Lower lobe of right lung (tissue), 2 donors: Measurements from ENCODE around the gene CCDC178. TPM values are rescaled to one million over a fixed set of nuclear protein-coding genes. Genes with fewer than 3 reads are reported as not detected.

ENCODE experiments used
- ATAC-seq, 2 donors: fragments of 200-7000 bp; cut with Tn5 transposase; one replicate each; pipeline ENCODE4 v1.9.1; 2020 to 2022; ENCODE audit warnings: mild to moderate bottlenecking in 2 of 2, moderate library complexity in 2 of 2
- DNase-seq: peaks from one replicate; pipeline ENCODE4 v3.0.0-alpha.2; 2020
- H3K27ac ChIP-seq: fragments of 200-600 bp; one replicate; pipeline ENCODE4 v1.8.0; 2022
- H3K27me3 ChIP-seq: fragments of 200-600 bp; one replicate; pipeline ENCODE4 v1.8.0; 2022; ENCODE audit warnings: low read depth
- H3K36me3 ChIP-seq: fragments of 200-600 bp; one replicate; pipeline ENCODE4 v1.8.0; 2022; ENCODE audit warnings: mild to moderate bottlenecking
- H3K4me1 ChIP-seq: fragments of 200-600 bp; one replicate; pipeline ENCODE4 v1.8.0; 2022
- H3K4me3 ChIP-seq: fragments of 200-600 bp; one replicate; pipeline ENCODE4 v1.8.0; 2022; ENCODE audit warnings: mild to moderate bottlenecking
- H3K9me3 ChIP-seq: fragments of 200-600 bp; one replicate; pipeline ENCODE4 v1.8.0; 2022
- intact Hi-C: fragments of 100-400 bp; cut with DNase I; formaldehyde crosslinking; loops from one replicate; pipeline ENCODE4 v1.11.0; 2022
- total RNA-seq: library from RNA; stranded (reverse); fragmentation: NEBNext Ultra II Directional; extraction: Animal tissue kit (Norgen Biotek cat#: 25700); gene quantifications from one replicate; pipeline ENCODE4 v1.2.1, GENCODE V29; 2021
- TF ChIP-seq, protein P1 (sequence below): fragments of 200-600 bp; IDR thresholded peaks from one replicate; pipeline ENCODE4 v1.8.0; 2022; ENCODE audit warnings: antibody characterized with exemption, mild to moderate bottlenecking
- donor health status: DM: no; HTN: yes; CAD: no; lungs with severe emphysema.

CCDC178 gene
- total RNA-seq, 1 donor from 2014 or later = not detected

DNA sequence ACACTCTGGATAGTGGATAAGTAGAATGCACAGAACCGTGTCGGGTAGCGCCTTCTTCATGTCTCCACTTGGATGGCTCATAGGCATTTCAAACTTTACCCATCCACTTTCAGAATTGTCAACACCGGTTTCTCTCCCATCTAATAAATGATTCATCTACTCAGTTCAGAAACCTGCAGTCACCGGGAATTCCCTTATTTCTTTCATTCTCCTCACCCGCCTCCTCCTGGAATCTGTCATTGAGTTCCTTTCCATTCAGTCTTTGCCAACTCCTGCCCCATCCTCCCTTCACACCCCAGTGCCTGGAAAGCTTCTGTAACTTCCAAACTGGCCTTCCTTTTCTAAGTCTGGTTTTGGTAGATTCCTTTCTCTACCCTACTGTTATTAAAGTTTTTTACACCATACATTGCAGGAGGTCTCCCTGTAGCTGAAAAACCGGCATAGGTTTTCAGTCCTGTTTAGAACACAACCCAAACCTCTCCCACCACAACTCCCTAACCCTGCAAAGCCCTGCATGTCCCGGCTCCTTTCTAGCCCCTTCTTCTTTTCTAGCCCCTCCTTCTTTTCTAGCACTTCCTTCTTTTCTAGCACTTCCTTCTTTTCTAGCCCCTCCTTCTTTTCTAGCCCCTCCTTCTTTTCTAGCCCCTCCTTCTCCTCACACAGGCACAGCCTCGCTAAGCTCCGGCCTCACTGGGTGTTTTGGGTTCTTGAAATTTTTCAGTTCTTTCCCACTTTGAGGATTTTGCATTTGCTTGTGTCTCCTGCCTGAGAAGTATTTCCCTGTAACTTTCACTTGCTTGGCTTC is 533.8 kb downstream of the CCDC178 start:
- H3K27ac ChIP-seq = no peak overlapping the region
- DNase-seq = no peak
- H3K9me3 ChIP-seq = no peaks in the 10 kb centered on the region
- H3K36me3 ChIP-seq = no peaks in the 10 kb centered on the region
- intact Hi-C loops = no loop called here
- TF ChIP-seq, protein P1, sequence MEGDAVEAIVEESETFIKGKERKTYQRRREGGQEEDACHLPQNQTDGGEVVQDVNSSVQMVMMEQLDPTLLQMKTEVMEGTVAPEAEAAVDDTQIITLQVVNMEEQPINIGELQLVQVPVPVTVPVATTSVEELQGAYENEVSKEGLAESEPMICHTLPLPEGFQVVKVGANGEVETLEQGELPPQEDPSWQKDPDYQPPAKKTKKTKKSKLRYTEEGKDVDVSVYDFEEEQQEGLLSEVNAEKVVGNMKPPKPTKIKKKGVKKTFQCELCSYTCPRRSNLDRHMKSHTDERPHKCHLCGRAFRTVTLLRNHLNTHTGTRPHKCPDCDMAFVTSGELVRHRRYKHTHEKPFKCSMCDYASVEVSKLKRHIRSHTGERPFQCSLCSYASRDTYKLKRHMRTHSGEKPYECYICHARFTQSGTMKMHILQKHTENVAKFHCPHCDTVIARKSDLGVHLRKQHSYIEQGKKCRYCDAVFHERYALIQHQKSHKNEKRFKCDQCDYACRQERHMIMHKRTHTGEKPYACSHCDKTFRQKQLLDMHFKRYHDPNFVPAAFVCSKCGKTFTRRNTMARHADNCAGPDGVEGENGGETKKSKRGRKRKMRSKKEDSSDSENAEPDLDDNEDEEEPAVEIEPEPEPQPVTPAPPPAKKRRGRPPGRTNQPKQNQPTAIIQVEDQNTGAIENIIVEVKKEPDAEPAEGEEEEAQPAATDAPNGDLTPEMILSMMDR = no peak
- no peak overlapping the region for H3K4me3 ChIP-seq
- H3K27me3 ChIP-seq = no peaks in the 10 kb centered on the region
- H3K4me1 ChIP-seq = no peaks in the 10 kb centered on the region
- no peak for ATAC-seq

DNA sequence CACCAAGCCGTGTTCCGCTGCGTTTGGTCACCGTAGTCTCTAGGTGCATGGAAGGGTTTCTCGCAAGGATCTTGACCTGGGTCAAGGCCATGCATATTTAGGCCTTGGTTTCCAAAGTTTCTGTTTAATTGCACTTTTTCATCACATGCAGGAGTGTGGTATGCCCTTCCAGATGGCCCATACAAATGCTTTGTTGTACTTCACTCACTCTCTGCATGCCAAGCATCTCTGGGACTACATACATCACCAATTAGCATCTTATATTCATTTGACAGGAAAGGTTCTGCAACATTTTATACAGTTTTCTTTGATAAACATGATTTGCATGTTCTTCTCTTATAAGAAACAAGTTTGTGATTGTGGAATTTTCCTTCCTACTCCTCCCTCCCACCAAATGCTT is 534.9 kb downstream of the CCDC178 start:
- no peak for DNase-seq
- Histone ChIP-seq H3K27ac (no peak overlapping the region), H3K4me3 (no peak overlapping the region), H3K27me3 (no peaks in the 10 kb centered on the region), H3K36me3 (no peaks in the 10 kb centered on the region), H3K9me3 (no peaks in the 10 kb centered on the region), H3K4me1 (no peaks in the 10 kb centered on the region)
- TF ChIP-seq, protein P1 = no peak
- ATAC-seq = no peak
- intact Hi-C loops = no loop called here

DNA sequence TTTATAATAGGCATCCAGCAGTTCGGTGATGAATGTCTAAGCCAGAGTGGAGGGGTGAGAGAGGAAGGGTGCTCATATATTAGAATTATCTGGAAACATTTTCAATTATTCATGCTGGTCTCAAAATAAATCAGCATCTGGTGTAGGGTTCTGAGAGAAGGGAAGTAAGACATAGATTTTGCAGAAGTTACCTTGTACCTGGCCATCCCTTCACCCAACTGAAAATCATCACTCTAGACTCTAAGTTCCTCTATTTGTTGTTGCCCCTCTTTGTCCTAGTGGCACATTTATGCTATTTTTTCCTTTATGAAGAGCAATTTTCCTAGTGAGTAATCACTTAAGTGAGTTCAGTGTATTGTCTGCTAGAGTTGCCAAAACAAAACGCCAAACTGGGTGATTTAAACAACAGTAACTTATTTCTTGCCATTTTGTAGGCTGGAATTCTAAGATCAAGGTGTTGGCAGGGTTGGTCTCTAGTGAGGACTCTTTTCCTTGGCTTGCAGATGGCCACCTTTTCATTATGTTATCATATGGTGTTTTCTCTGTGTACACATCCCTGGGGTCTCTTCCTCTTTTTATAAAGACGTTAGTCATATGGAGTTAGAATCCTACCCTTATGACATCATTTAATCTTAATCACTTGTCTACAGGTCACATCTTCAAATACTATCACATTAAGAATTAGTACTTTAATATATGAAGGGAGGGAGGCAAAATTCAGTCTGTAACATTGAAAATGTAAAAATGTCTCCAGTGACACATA is 537.8 kb downstream of the CCDC178 start:
- DNase-seq (no peak), ATAC-seq (no peak)
- intact Hi-C loops = no loop called here
- Histone ChIP-seq H3K36me3 (no peaks in the 10 kb centered on the region), H3K27me3 (no peaks in the 10 kb centered on the region), H3K27ac (no peak overlapping the region), H3K9me3 (no peaks in the 10 kb centered on the region), H3K4me3 (no peak overlapping the region), H3K4me1 (no peaks in the 10 kb centered on the region)
- TF ChIP-seq, protein P1 = no peak

DNA sequence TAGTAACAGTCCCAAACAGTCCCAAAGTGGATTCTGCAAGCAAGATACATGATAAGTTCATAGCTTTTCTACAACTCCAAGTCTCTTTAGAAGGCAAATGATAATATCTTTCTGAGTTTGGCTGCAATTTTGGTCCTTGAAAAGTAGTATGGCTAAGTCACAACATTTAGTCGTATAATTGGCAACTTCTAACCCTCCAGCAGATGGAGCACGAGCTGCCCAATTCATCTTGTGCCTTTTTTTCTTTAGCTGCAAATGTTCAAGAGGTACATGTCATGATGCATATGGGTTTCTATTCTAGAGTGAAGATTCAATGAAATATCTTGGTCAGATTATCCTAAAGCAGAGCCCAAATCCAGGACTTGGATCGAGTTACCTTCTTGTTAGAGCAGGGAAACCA is 540.7 kb downstream of the CCDC178 start:
- TF ChIP-seq, protein P1 = no peak
- intact Hi-C loops = no loop called here
- H3K4me1 ChIP-seq = no peaks in the 10 kb centered on the region
- H3K36me3 ChIP-seq = no peaks in the 10 kb centered on the region
- H3K4me3 ChIP-seq = no peak overlapping the region
- no peaks in the 10 kb centered on the region for H3K27me3 ChIP-seq
- DNase-seq = no peak
- H3K27ac ChIP-seq = no peak overlapping the region
- no peak for ATAC-seq
- H3K9me3 ChIP-seq = peaks cover 8% of the 10 kb centered on the region

DNA sequence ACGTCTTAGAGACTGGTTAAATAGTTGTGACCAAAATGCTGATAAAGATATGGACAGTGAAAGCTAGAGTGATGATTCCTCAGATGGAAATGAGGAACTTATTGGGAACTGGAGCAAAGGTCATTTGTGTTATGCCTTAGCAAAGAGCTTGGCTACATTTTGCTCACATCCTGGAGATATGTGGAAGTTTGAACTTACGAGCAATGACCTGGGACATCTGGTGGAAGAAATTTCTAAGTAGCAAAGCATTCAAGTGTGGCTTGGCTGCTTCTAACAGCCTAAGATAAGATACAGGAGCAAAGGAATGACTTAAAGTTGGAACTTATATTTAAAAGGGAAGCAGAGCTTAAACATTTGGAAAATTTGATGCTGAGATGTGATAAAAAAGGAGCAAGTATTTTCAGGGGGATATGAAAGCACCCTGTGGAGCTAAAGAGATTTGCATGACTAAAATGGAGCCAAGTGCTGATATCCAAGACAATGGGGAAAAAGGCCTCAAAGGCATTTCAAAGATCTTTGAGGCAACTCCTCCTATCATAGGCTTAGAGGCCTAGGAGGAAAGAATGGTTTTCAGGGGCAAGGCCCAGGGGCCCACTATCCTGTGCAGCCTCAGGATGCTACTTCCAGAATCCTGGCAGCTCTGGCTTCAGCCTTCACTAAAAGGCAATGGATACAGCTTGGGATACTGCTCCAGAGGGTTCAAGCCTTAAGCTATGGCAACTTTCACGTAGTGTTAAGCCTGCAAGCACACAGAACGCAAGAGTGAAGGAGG is 543.6 kb downstream of the CCDC178 start:
- TF ChIP-seq, protein P1 = no peak
- no peaks in the 10 kb centered on the region for H3K4me1 ChIP-seq
- H3K4me3 ChIP-seq = no peak overlapping the region
- H3K27ac ChIP-seq = no peak overlapping the region
- H3K27me3 ChIP-seq = no peaks in the 10 kb centered on the region
- H3K36me3 ChIP-seq = no peaks in the 10 kb centered on the region
- H3K9me3 ChIP-seq = peaks cover 8% of the 10 kb centered on the region
- ATAC-seq (no peak), DNase-seq (no peak)
- intact Hi-C loops = no loop called here
